SK-N-SH (cell line): ENCODE results near the gene CYP39A1. TPM values are rescaled to one million over a fixed set of nuclear protein-coding genes. Genes with fewer than 3 reads are reported as not detected.

ENCODE experiments used
- CTCF ChIA-PET: fragments of 300-600, 350-600 bp; formaldehyde crosslinking; extraction: SDS; loops from one replicate; lab custom pipeline; 2021; lab: Yijun Ruan, JAX
- POLR2A ChIA-PET: fragments of 350-600 bp; sonication (Branson Sonifier 250); formaldehyde crosslinking; extraction: SDS; loops from one replicate; lab custom pipeline; 2020; ENCODE audit warnings: antibody characterized with exemption, inconsistent platforms; lab: Yijun Ruan, JAX
- DNase-seq: peaks from one replicate; pipeline ENCODE4 v3.0.0; 2012
- H2AFZ ChIP-seq: fragments of 200-600 bp; sonication (generic); 2 replicates; pipeline ENCODE4 v1.8.1; 2016; ENCODE audit warnings: antibody characterized with exemption, mild to moderate bottlenecking, low read depth
- H3F3A ChIP-seq: fragments of 200-600 bp; sonication (generic); replicated peaks from 2 replicates; pipeline ENCODE3; 2016; ENCODE audit warnings: antibody characterized with exemption, mild to moderate bottlenecking; ENCODE audit not compliant: insufficient read depth
- H3K27ac ChIP-seq, 2 experiments: fragments of 200-500 bp in 1 of 2; fragments of 200-600 bp in 1 of 2; sonication (Bioruptor generic) in 1 of 2; sonication (generic), shearing (Covaris generic) in 1 of 2; 2 replicates each; pipeline versions ENCODE4 v1.5.1 to v1.6.1; 2014 to 2016; ENCODE audit warnings: low read depth in 2 of 2, inconsistent platforms in 1 of 2, low read length in 1 of 2, mild to moderate bottlenecking in 1 of 2, mixed read lengths in 1 of 2
- H3K27me3 ChIP-seq: fragments of 200-600 bp; sonication (generic), shearing (Covaris generic); 2 replicates; pipeline ENCODE4 v1.6.1; 2016; ENCODE audit warnings: mixed run types; ENCODE audit not compliant: insufficient read depth
- H3K36me3 ChIP-seq, 2 experiments: fragments of 200-500 bp in 1 of 2; fragments of 200-600 bp in 1 of 2; sonication (Bioruptor generic) in 1 of 2; sonication (generic) in 1 of 2; replicated peaks in 1 of 2; 2 replicates each; pipeline versions ENCODE3 to v1.5.1; 2014 to 2016; ENCODE audit warnings: low read length in 1 of 2, mild to moderate bottlenecking in 1 of 2; ENCODE audit not compliant: insufficient read depth in 2 of 2, control insufficient read depth in 1 of 2
- H3K4me1 ChIP-seq, 2 experiments: fragments of 200-500 bp in 1 of 2; fragments of 200-600 bp in 1 of 2; sonication (Bioruptor generic) in 1 of 2; sonication (generic), shearing (Covaris generic) in 1 of 2; 2 replicates each; pipeline versions ENCODE4 v1.5.1 to v1.6.1; 2014 to 2016; ENCODE audit warnings: low read depth in 1 of 2, low read length in 1 of 2, mixed run types in 1 of 2; ENCODE audit not compliant: insufficient read depth in 2 of 2, control insufficient read depth in 1 of 2
- H3K4me2 ChIP-seq: fragments of 200-600 bp; sonication (generic), shearing (Covaris generic); 2 replicates; pipeline ENCODE4 v1.6.1; 2017; ENCODE audit warnings: mixed run types
- H3K4me3 ChIP-seq, 2 experiments: fragments of 200-500 bp in 1 of 2; fragments of 200-600 bp in 1 of 2; sonication (Bioruptor generic) in 1 of 2; sonication (generic), shearing (Covaris generic) in 1 of 2; 2 replicates each; pipeline versions ENCODE4 v1.5.1 to v1.8.1; 2014 to 2016; ENCODE audit warnings: low read depth in 2 of 2, inconsistent platforms in 1 of 2, low read length in 1 of 2, mild to moderate bottlenecking in 1 of 2, mixed read lengths in 1 of 2, moderate library complexity in 1 of 2
- H3K79me2 ChIP-seq: fragments of 200-600 bp; sonication (generic); 2 replicates; pipeline ENCODE4 v1.8.1; 2017; ENCODE audit warnings: mild to moderate bottlenecking; ENCODE audit not compliant: insufficient read depth
- H3K9ac ChIP-seq: fragments of 200-600 bp; sonication (generic); 2 replicates; pipeline ENCODE4 v1.6.1; 2017; ENCODE audit warnings: mixed run types
- H3K9me2 ChIP-seq: fragments of 200-600 bp; sonication (generic); 2 replicates; pipeline ENCODE4 v1.6.1; 2017; ENCODE audit warnings: mixed run types
- H3K9me3 ChIP-seq: fragments of 200-600 bp; sonication (generic); 2 replicates; pipeline ENCODE4 v1.6.1; 2017; ENCODE audit warnings: mixed run types, mild to moderate bottlenecking, moderate library complexity
- H4K20me1 ChIP-seq: fragments of 200-600 bp; sonication (generic); 2 replicates; pipeline ENCODE4 v1.6.1; 2017; ENCODE audit warnings: mild to moderate bottlenecking, mixed run types; ENCODE audit not compliant: insufficient read depth
- CHD2 ChIP-seq: fragments of 150-350 bp; IDR thresholded peaks from 2 replicates; pipeline ENCODE4 v1.6.1; 2018; ENCODE audit warnings: low read length; ENCODE audit not compliant: partially characterized antibody
- ELF1 ChIP-seq: IDR thresholded peaks from 2 replicates; pipeline ENCODE4 v1.4.0; 2012
- EP300 ChIP-seq, 2 experiments: IDR thresholded peaks; 2 replicates each; pipeline versions ENCODE4 v1.4.0 to v1.6.1; 2012; ENCODE audit warnings: borderline replicate concordance in 1 of 2, low read depth in 1 of 2, low read length in 1 of 2
- FOSL2 ChIP-seq: IDR thresholded peaks from 2 replicates; pipeline ENCODE4 v1.4.0; 2012; ENCODE audit warnings: low read depth, mild to moderate bottlenecking, moderate library complexity, borderline replicate concordance
- FOXJ3 ChIP-seq: sonication (generic); formaldehyde crosslinking; IDR thresholded peaks from 2 replicates; pipeline ENCODE4 v1.5.1; 2020; ENCODE audit warnings: mild to moderate bottlenecking, missing genetic modification reagents
- JUND ChIP-seq: IDR thresholded peaks from 2 replicates; pipeline ENCODE4 v1.4.0; 2012
- MXI1 ChIP-seq: IDR thresholded peaks from 2 replicates; pipeline ENCODE4 v1.6.1; 2012; ENCODE audit warnings: mild to moderate bottlenecking, low read depth, low read length, improper control_type of control experiment
- RCOR1 ChIP-seq: fragments of 150-350 bp; IDR thresholded peaks from 2 replicates; pipeline ENCODE4 v1.6.1; 2017; ENCODE audit warnings: antibody characterized with exemption, low read length
- SIN3A ChIP-seq: IDR thresholded peaks from 2 replicates; pipeline ENCODE4 v1.6.1; 2012; ENCODE audit warnings: low read depth, mild to moderate bottlenecking, low read length, moderate library complexity, borderline replicate concordance
- TCF12 ChIP-seq: IDR thresholded peaks from 2 replicates; pipeline ENCODE4 v1.4.0; 2012
- polyA plus RNA-seq, 3 experiments: library from polyadenylated mRNA; depleted of rRNA; stranded (reverse); fragments of >200 nt; gene quantifications; 2 replicates each; pipeline ENCODE4 v1.2.3, GENCODE V29; 2012
- TF ChIP-seq, protein P1 (sequence below): fragments of 150-350 bp; IDR thresholded peaks from 2 replicates; pipeline ENCODE4 v1.6.1; 2016; ENCODE audit warnings: mild to moderate bottlenecking, low read depth, low read length
- TF ChIP-seq, protein P2 (sequence below): fragments of 150-350 bp; IDR thresholded peaks from 2 replicates; pipeline ENCODE4 v1.6.1; 2017; ENCODE audit warnings: antibody characterized with exemption, low read length, low read depth, borderline replicate concordance
- TF ChIP-seq, protein P3 (sequence below): IDR thresholded peaks from 2 replicates; pipeline ENCODE4 v1.6.1; 2012; ENCODE audit warnings: mild to moderate bottlenecking, low read depth, low read length, moderate library complexity
- TF ChIP-seq, protein P4 (sequence below): IDR thresholded peaks from 2 replicates; pipeline ENCODE4 v1.4.0; 2012; ENCODE audit warnings: low read depth, borderline replicate concordance
- TF ChIP-seq, protein P5 (sequence below): IDR thresholded peaks from 2 replicates; pipeline ENCODE4 v1.4.0; 2012; ENCODE audit warnings: low read depth, borderline replicate concordance
- TF ChIP-seq, protein P6 (sequence below): IDR thresholded peaks from 2 replicates; pipeline ENCODE4 v1.4.0; 2012; ENCODE audit warnings: low read depth

The CYP39A1 gene
- polyA plus RNA-seq, 1 of the 3 experiments (the other 2 are of a cell fraction): not detected

DNA sequence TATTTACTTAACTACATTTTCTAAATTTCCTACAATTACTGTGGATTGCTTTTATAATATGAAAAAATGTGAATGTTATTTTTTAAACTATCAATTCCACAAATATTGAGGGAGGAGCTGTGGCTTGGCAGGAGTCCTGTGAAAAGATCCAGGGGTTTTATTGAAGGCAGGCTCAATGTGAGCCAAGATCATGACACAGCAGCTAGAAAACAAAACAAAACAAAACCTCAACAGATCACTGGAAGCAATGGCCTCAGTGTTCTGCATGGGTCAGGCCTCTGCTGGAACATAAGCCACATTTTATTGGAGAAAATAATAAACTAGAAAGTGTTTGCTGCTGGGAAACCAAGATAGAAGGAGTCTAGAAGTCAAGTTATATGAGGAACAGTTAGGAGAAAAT is 142.0 kb downstream of the CYP39A1 start:
- ChIA-PET CTCF (no interaction called here), POLR2A (no interaction called here)
- H3K4me1 ChIP-seq: no peaks in the 10 kb centered on the region
- H3K79me2 ChIP-seq: no peaks in the 10 kb centered on the region
- no peak for DNase-seq
- H2AFZ ChIP-seq: no peak overlapping the region
- no peak overlapping the region for H3K4me2 ChIP-seq
- TF ChIP-seq, protein P1, sequence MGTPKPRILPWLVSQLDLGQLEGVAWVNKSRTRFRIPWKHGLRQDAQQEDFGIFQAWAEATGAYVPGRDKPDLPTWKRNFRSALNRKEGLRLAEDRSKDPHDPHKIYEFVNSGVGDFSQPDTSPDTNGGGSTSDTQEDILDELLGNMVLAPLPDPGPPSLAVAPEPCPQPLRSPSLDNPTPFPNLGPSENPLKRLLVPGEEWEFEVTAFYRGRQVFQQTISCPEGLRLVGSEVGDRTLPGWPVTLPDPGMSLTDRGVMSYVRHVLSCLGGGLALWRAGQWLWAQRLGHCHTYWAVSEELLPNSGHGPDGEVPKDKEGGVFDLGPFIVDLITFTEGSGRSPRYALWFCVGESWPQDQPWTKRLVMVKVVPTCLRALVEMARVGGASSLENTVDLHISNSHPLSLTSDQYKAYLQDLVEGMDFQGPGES: no peak
- TF ChIP-seq, protein P2, sequence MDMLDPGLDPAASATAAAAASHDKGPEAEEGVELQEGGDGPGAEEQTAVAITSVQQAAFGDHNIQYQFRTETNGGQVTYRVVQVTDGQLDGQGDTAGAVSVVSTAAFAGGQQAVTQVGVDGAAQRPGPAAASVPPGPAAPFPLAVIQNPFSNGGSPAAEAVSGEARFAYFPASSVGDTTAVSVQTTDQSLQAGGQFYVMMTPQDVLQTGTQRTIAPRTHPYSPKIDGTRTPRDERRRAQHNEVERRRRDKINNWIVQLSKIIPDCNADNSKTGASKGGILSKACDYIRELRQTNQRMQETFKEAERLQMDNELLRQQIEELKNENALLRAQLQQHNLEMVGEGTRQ: no peak
- TF ChIP-seq FOXJ3 (CRISPR knock-in tag) (no peak), EP300 (IDR thresholded peaks at IDR 0.05; ENCODE audit: borderline replicate concordance in 1 of 2, low read depth in 1 of 2, low read length in 1 of 2) (no peak), CHD2 (no peak), SIN3A (no peak), FOSL2 (no peak), JUND (no peak), MXI1 (no peak), TCF12 (no peak), RCOR1 (no peak), ELF1 (no peak)
- TF ChIP-seq, protein P3, sequence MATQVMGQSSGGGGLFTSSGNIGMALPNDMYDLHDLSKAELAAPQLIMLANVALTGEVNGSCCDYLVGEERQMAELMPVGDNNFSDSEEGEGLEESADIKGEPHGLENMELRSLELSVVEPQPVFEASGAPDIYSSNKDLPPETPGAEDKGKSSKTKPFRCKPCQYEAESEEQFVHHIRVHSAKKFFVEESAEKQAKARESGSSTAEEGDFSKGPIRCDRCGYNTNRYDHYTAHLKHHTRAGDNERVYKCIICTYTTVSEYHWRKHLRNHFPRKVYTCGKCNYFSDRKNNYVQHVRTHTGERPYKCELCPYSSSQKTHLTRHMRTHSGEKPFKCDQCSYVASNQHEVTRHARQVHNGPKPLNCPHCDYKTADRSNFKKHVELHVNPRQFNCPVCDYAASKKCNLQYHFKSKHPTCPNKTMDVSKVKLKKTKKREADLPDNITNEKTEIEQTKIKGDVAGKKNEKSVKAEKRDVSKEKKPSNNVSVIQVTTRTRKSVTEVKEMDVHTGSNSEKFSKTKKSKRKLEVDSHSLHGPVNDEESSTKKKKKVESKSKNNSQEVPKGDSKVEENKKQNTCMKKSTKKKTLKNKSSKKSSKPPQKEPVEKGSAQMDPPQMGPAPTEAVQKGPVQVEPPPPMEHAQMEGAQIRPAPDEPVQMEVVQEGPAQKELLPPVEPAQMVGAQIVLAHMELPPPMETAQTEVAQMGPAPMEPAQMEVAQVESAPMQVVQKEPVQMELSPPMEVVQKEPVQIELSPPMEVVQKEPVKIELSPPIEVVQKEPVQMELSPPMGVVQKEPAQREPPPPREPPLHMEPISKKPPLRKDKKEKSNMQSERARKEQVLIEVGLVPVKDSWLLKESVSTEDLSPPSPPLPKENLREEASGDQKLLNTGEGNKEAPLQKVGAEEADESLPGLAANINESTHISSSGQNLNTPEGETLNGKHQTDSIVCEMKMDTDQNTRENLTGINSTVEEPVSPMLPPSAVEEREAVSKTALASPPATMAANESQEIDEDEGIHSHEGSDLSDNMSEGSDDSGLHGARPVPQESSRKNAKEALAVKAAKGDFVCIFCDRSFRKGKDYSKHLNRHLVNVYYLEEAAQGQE: no peak
- TF ChIP-seq, protein P4, sequence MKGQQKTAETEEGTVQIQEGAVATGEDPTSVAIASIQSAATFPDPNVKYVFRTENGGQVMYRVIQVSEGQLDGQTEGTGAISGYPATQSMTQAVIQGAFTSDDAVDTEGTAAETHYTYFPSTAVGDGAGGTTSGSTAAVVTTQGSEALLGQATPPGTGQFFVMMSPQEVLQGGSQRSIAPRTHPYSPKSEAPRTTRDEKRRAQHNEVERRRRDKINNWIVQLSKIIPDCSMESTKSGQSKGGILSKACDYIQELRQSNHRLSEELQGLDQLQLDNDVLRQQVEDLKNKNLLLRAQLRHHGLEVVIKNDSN: no peak
- TF ChIP-seq, protein P5, sequence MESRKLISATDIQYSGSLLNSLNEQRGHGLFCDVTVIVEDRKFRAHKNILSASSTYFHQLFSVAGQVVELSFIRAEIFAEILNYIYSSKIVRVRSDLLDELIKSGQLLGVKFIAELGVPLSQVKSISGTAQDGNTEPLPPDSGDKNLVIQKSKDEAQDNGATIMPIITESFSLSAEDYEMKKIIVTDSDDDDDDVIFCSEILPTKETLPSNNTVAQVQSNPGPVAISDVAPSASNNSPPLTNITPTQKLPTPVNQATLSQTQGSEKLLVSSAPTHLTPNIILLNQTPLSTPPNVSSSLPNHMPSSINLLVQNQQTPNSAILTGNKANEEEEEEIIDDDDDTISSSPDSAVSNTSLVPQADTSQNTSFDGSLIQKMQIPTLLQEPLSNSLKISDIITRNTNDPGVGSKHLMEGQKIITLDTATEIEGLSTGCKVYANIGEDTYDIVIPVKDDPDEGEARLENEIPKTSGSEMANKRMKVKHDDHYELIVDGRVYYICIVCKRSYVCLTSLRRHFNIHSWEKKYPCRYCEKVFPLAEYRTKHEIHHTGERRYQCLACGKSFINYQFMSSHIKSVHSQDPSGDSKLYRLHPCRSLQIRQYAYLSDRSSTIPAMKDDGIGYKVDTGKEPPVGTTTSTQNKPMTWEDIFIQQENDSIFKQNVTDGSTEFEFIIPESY: no peak
- TF ChIP-seq, protein P6, sequence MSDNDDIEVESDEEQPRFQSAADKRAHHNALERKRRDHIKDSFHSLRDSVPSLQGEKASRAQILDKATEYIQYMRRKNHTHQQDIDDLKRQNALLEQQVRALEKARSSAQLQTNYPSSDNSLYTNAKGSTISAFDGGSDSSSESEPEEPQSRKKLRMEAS: no peak
- H3K27ac ChIP-seq: no peak overlapping the region
- H4K20me1 ChIP-seq: no peaks in the 10 kb centered on the region
- H3K9me2 ChIP-seq: no peaks in the 10 kb centered on the region
- no peaks in the 10 kb centered on the region for H3K9me3 ChIP-seq
- no peak overlapping the region for H3K9ac ChIP-seq
- H3F3A ChIP-seq: no peaks in the 10 kb centered on the region
- no peaks in the 10 kb centered on the region for H3K36me3 ChIP-seq
- no peak overlapping the region for H3K4me3 ChIP-seq
- H3K27me3 ChIP-seq: no peaks in the 10 kb centered on the region; the same call in 1 of the 2 replicates
